Measurements from ENCODE around the gene DNAH8. TPM values are rescaled to one million over a fixed set of nuclear protein-coding genes. Genes with fewer than 3 reads are reported as not detected.

The DNAH8 gene
- polyA plus RNA-seq, 1 of the 3 experiments (the other 2 are of a cell fraction) = not detected

GRCh38 chr6:39003072-39003471 is 288.0 kb downstream of the DNAH8 start:
- no peaks in the 10 kb centered on the region for H3K9me3 ChIP-seq
- TF ChIP-seq SMC3 (IDR thresholded peaks at IDR 0.05; ENCODE audit: low read depth, low read length) (peak; percentile 29; the same call in 1 of the 2 replicates), RCOR1 (IDR thresholded peaks at IDR 0.05; ENCODE audit: low read length) (no peak), RAD21 (IDR thresholded peaks at IDR 0.05; ENCODE audit: low read length) (peak; percentile 56)
- TF ChIP-seq, protein P1, sequence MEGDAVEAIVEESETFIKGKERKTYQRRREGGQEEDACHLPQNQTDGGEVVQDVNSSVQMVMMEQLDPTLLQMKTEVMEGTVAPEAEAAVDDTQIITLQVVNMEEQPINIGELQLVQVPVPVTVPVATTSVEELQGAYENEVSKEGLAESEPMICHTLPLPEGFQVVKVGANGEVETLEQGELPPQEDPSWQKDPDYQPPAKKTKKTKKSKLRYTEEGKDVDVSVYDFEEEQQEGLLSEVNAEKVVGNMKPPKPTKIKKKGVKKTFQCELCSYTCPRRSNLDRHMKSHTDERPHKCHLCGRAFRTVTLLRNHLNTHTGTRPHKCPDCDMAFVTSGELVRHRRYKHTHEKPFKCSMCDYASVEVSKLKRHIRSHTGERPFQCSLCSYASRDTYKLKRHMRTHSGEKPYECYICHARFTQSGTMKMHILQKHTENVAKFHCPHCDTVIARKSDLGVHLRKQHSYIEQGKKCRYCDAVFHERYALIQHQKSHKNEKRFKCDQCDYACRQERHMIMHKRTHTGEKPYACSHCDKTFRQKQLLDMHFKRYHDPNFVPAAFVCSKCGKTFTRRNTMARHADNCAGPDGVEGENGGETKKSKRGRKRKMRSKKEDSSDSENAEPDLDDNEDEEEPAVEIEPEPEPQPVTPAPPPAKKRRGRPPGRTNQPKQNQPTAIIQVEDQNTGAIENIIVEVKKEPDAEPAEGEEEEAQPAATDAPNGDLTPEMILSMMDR (IDR thresholded peaks at IDR 0.05) = peak; percentile 21
- 26% methylated on average over 3 of the region's 3 CpGs for WGBS (ENCODE audit: low lambda C conversion rate)
- ChIA-PET POLR2A (no interaction called here), CTCF (interaction anchor here (0.8 to 2.8 kb wide), 18 partner anchors 9 to 302 kb away, joined by 3 to 14 read pairs (median 5); no protein-coding TSS in a partner anchor)
- no peaks in the 10 kb centered on the region for H3K36me3 ChIP-seq (replicated peaks in 1 of 2; ENCODE audit: control insufficient read depth in 1 of 2, insufficient read depth in 2 of 2, low read length in 1 of 2)
- no peak for DNase-seq
- H4K20me1 ChIP-seq (ENCODE audit: insufficient read depth) = no peaks in the 10 kb centered on the region
- H3K79me2 ChIP-seq (ENCODE audit: insufficient read depth) = no peaks in the 10 kb centered on the region
- no peak overlapping the region for H2AFZ ChIP-seq (ENCODE audit: low read depth)
- H3K27me3 ChIP-seq (ENCODE audit: insufficient read depth) = no peaks in the 10 kb centered on the region
- no peak overlapping the region for H3K27ac ChIP-seq (ENCODE audit: low read depth in 2 of 2, low read length in 1 of 2)
- no peak overlapping the region for H3K4me3 ChIP-seq (ENCODE audit: low read depth in 2 of 2, low read length in 1 of 2)
- no peaks in the 10 kb centered on the region for H3F3A ChIP-seq (replicated peaks; ENCODE audit: insufficient read depth)
- no peaks in the 10 kb centered on the region for H3K9me2 ChIP-seq
- H3K4me2 ChIP-seq = no peak overlapping the region
- no peaks in the 10 kb centered on the region for H3K4me1 ChIP-seq (ENCODE audit: control insufficient read depth in 1 of 2, insufficient read depth in 2 of 2, low read depth in 1 of 2, low read length in 1 of 2)
- no peak overlapping the region for H3K9ac ChIP-seq

- ChIA-PET POLR2A (no interaction called here), CTCF (interaction anchor here (0.8 to 2.8 kb wide), 15 partner anchors 9 to 302 kb away, joined by 3 to 14 read pairs (median 5); no protein-coding TSS in a partner anchor)
- H3K4me3 ChIP-seq (ENCODE audit: low read depth in 2 of 2, low read length in 1 of 2) = no peak overlapping the region
- H3K27ac ChIP-seq (ENCODE audit: low read depth in 2 of 2, low read length in 1 of 2) = no peak overlapping the region
- H3K4me1 ChIP-seq (ENCODE audit: control insufficient read depth in 1 of 2, insufficient read depth in 2 of 2, low read depth in 1 of 2, low read length in 1 of 2) = no peaks in the 10 kb centered on the region
- H3K27me3 ChIP-seq (ENCODE audit: insufficient read depth) = no peaks in the 10 kb centered on the region
- H3K9me3 ChIP-seq = no peaks in the 10 kb centered on the region
- H3K36me3 ChIP-seq (replicated peaks in 1 of 2; ENCODE audit: control insufficient read depth in 1 of 2, insufficient read depth in 2 of 2, low read length in 1 of 2) = no peaks in the 10 kb centered on the region
- H3K79me2 ChIP-seq (ENCODE audit: insufficient read depth) = no peaks in the 10 kb centered on the region
- no peaks in the 10 kb centered on the region for H4K20me1 ChIP-seq (ENCODE audit: insufficient read depth)
- no peak for TF ChIP-seq POLR2AphosphoS5 (IDR thresholded peaks at IDR 0.05; ENCODE audit: low read depth, low read length)
- no peak for TF ChIP-seq MXI1 (IDR thresholded peaks at IDR 0.05; ENCODE audit: low read depth, low read length)
- no peak for TF ChIP-seq RAD21 (IDR thresholded peaks at IDR 0.05; ENCODE audit: low read length)
- TF ChIP-seq ELF1 (IDR thresholded peaks at IDR 0.05) = no peak
- TF ChIP-seq EP300 (IDR thresholded peaks at IDR 0.05; ENCODE audit: borderline replicate concordance in 1 of 2, low read depth in 1 of 2, low read length in 1 of 2) = no peak
- no peak for TF ChIP-seq GABPA (IDR thresholded peaks at IDR 0.05; ENCODE audit: low read depth)
- TF ChIP-seq, protein P2, sequence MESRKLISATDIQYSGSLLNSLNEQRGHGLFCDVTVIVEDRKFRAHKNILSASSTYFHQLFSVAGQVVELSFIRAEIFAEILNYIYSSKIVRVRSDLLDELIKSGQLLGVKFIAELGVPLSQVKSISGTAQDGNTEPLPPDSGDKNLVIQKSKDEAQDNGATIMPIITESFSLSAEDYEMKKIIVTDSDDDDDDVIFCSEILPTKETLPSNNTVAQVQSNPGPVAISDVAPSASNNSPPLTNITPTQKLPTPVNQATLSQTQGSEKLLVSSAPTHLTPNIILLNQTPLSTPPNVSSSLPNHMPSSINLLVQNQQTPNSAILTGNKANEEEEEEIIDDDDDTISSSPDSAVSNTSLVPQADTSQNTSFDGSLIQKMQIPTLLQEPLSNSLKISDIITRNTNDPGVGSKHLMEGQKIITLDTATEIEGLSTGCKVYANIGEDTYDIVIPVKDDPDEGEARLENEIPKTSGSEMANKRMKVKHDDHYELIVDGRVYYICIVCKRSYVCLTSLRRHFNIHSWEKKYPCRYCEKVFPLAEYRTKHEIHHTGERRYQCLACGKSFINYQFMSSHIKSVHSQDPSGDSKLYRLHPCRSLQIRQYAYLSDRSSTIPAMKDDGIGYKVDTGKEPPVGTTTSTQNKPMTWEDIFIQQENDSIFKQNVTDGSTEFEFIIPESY (IDR thresholded peaks at IDR 0.05; ENCODE audit: borderline replicate concordance, low read depth) = no peak
- TF ChIP-seq RXRA (IDR thresholded peaks at IDR 0.05; ENCODE audit: borderline replicate concordance, low read depth) = no peak
- no peak for TF ChIP-seq SMC3 (IDR thresholded peaks at IDR 0.05; ENCODE audit: low read depth, low read length)
- H3K9ac ChIP-seq = no peak overlapping the region
- no peaks in the 10 kb centered on the region for H3K9me2 ChIP-seq
- no peaks in the 10 kb centered on the region for H3F3A ChIP-seq (replicated peaks; ENCODE audit: insufficient read depth)
- H3K4me2 ChIP-seq = no peak overlapping the region
- WGBS (ENCODE audit: low lambda C conversion rate) = 27% methylated on average over 1 of the region's 1 CpG
- H2AFZ ChIP-seq (ENCODE audit: low read depth) = no peak overlapping the region
- DNase-seq = no peak
Observed at GRCh38 chr6:39003492-39003891, 288.4 kb downstream of the DNAH8 start.
